GM18907 (cell line): ENCODE measurements around the gene COL23A1.

Experiments used
- ATAC-seq: cut with Tn5 transposase; IDR thresholded peaks from one replicate; pipeline ENCODE4 v1.9.1; 2021; ENCODE audit warnings: mild to moderate bottlenecking, moderate library complexity; ENCODE audit not compliant: unreplicated experiment

Gene COL23A1

DNA sequence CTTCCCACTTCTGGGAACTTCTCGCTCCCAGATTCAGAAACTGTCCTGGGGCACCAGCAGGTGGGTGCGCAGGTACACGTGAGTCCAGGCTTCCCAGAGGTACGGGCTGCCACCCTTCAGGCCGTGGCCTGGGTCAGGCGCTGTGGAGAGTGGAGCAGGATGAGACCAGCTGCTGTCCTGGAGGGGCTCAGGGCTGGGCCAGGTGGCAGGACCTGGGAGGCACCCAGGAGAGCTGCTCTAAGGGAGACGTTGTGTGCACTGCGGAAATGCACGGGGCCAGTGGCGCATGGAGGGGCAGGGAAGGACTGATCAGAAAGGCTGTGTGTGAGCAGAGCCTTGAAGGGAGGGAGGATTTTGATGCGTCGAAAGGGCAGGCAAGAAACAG, 222.5 kb downstream of the COL23A1 start:
- ATAC-seq = no peak

- ATAC-seq = no peak
Measured at GRCh38 chr5:178366998-178367735, 223.0 kb downstream of the COL23A1 start.

GRCh38 chr5:178365501-178366440, 224.4 kb downstream of the COL23A1 start:
- no peak for ATAC-seq

GRCh38 chr5:178364326-178364675, 225.9 kb downstream of the COL23A1 start:
- no peak for ATAC-seq

DNA sequence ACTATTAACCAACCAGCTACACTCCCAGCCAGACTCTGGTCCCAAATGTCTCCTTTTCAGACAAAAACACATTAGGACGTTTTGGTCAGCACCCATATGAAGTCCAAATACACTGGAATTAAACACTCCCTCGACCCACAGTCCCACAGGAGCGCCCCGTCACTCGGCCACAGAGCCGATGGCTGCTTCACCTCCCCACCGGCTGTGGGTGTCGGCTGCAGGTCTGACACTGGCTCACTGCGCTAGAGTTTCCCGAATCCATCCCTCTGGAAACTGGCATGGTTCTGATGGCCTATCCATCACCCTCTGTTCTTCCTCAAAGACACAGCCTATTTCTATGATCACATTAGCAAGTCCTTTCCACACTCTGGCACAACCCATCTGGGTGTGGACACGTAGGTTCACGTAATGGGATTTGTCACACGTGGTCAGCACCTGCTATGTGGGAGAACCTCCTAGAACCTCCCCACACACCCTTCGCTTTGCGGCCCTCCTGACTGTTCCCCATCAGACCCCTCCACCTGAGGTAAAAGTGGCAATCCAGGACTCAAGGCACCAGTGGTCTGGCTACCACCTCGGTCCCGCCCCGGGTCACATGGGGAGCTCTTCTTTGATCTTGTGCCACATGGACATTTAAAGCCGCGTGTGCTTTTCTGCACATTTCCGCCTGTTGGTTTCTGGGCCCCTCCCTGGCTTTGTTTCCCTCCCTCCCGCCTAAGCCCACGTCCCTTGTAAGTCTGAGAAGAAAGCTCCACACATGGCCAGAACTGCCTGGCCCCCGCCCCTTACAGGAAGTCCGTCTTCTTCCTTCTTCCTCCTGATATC, 226.5 kb downstream of the COL23A1 start:
- ATAC-seq = no peak

GRCh38 chr5:178361657-178362445, 228.3 kb downstream of the COL23A1 start:
- no peak for ATAC-seq

- ATAC-seq = no peak
Measured at GRCh38 chr5:178360926-178361235, 229.3 kb downstream of the COL23A1 start.

DNA sequence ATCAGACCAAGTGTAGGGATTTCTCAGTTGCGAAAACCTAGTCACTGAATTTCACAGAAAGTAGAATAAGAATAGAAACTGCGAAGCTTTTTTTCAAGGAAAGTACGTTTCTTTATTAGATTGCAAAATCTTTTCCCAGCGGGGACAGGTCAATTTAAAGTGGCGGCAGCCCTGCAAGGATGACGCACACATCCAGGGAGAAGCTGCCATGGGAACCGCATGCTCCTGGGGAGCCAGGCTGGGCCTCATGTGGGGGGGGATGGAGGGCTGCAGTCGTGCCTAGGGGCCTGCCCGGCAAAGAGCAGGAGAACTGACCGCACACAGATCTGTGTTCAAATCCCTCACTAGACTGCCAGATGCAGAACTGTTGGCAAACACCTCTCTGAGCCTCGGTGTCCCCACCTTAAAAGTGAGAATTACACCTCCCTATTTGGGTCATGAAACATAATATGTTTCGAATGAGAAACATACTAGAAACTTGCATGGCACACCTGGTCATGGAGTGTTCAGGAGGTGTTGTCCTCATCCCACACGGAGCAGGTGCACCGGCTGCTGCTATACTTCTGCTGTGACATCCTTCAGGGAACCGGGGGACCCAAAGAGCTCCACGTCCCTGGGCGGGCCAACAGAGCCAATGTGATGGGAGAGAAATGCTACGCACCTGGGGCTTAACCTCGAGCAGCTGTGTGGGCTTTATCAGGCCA, 229.8 kb downstream of the COL23A1 start:
- no peak for ATAC-seq

DNA sequence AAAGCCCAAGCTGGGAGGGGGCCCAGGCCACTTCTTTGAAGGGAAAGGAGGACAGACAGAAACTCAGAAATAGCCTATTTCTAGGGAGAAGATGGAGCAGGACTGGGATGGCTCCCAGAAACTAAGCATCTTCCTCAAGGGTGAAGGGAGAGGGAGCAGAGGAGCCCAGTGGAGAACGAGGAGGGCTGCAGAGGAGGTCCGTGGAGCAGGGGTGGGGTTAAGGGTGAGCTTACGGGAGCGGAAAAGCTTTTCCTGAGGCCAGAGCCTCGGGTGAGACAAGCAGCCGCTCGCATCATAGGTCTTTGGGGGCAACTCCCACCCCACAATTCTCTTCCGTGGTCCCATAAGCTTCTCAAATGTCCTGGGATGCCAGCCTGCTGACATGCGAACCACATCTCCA, 230.5 kb downstream of the COL23A1 start:
- ATAC-seq = no peak

DNA sequence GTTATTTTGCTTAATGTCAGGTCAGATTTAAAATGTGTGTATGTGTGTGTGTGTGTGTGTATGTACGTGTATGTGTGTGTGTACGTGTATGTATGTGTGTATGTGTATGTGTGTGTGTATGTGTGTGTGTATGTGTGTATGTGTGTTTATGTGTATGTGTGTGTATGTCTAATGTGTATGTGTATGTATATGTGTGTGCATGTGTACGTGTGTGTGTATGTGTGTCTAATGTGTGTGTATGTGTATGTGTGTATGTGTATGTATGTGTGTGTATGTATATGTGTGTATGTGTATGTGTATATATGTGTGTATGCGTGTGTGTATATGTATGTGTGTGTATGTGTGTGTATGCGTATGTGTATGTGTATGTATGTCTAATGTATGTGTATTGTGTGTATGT, 232.5 kb downstream of the COL23A1 start:
- no peak for ATAC-seq

- ATAC-seq = no peak
Measured at GRCh38 chr5:178357121-178357521, 233.1 kb downstream of the COL23A1 start.

DNA sequence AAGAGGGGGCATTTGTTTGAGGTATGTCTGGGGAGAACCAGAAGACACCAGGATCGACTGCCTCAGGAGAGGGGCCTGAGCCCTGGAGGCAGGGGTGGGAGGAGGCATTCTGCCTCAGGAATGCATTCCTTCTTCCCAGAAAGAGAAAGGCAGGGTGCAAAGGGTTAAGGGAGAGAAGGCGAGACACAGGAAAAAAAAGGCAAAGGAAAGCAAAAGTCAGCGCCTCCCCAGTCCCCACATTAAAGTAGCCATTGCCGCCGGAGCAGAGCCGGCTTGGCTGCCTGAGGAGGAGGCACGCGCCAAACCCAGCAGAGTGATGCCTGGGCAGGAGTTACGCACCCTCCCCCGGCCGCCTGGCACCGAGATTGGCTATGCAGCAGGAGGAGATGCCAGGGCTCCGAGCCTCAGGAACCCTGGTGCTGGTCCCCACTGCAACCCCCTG, 233.7 kb downstream of the COL23A1 start:
- ATAC-seq = no peak

DNA sequence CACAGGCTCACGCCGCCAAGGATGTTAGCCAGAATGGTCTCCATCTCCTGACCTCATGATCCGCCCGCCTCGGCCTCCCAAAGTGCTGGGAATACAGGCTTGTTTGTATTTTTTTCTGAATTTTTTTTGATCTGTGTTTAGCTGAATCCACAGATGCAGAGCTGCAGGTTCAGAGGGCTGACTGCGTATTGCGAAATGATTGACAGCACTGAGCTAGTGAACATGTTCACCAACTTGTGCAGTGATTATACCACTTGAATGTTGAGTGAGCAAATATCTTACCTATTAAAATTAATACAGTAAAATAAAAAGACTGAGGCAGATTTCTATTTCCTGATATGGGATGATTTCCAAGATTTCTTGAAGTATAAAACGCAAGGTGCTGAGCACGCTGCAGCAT, 234.5 kb downstream of the COL23A1 start:
- ATAC-seq = no peak

GRCh38 chr5:178353461-178353860, 236.7 kb downstream of the COL23A1 start:
- no peak for ATAC-seq

- no peak for ATAC-seq
Measured at GRCh38 chr5:178352035-178352349, 238.2 kb downstream of the COL23A1 start.

GRCh38 chr5:178351221-178352034, 238.8 kb downstream of the COL23A1 start:
- ATAC-seq = no peak

GRCh38 chr5:178350361-178351220, 239.6 kb downstream of the COL23A1 start:
- no peak for ATAC-seq

GRCh38 chr5:178349625-178350353, 240.4 kb downstream of the COL23A1 start:
- no peak for ATAC-seq
